Liver (tissue), 9 donors: ENCODE results near the gene VSIG10L. TPM values are rescaled to one million over a fixed set of nuclear protein-coding genes. Genes with fewer than 3 reads are reported as not detected.
A peak's percentile ranks its signal among the peaks of the same experiment; 100 is the strongest.

ENCODE experiments used
- DNase-seq: peaks from one replicate; pipeline ENCODE4 v3.0.0-alpha.2; 2017; ENCODE audit warnings: low spot score
- H3K27ac ChIP-seq, 2 donors: one replicate each; pipeline ENCODE4 v1.7.0; 2013; ENCODE audit warnings: inconsistent platforms in 2 of 2, low read length in 2 of 2, control low read depth in 1 of 2, low read depth in 1 of 2, mild to moderate bottlenecking in 1 of 2
- H3K27me3 ChIP-seq, 4 donors: one replicate each; pipeline versions ENCODE4 v1.6.1 to v1.7.0; 2013; ENCODE audit warnings: low read length in 3 of 4, inconsistent platforms in 1 of 4, mild to moderate bottlenecking in 1 of 4, moderate library complexity in 1 of 4; ENCODE audit not compliant: control insufficient read depth in 4 of 4, insufficient read depth in 4 of 4
- H3K36me3 ChIP-seq, 4 donors: one replicate each; pipeline versions ENCODE4 v1.6.1 to v1.7.0; 2013; ENCODE audit warnings: low read length in 3 of 4, mild to moderate bottlenecking in 3 of 4, low read depth in 1 of 4, moderate library complexity in 1 of 4; ENCODE audit not compliant: control insufficient read depth in 4 of 4, insufficient read depth in 3 of 4
- H3K4me1 ChIP-seq, 4 donors: one replicate each; pipeline versions ENCODE4 v1.6.1 to v1.7.0; 2013; ENCODE audit warnings: low read length in 3 of 4, mild to moderate bottlenecking in 3 of 4, moderate library complexity in 1 of 4; ENCODE audit not compliant: control insufficient read depth in 4 of 4, insufficient read depth in 4 of 4
- H3K4me3 ChIP-seq, 3 donors: one replicate each; pipeline versions ENCODE4 v1.6.1 to v1.7.0; 2013; ENCODE audit warnings: low read length in 3 of 3, control low read depth in 1 of 3, low read depth in 1 of 3, mild to moderate bottlenecking in 1 of 3
- H3K9ac ChIP-seq, 2 donors: one replicate each; pipeline ENCODE4 v1.7.0; 2013; ENCODE audit warnings: low read length in 2 of 2, mild to moderate bottlenecking in 2 of 2, moderate library complexity in 2 of 2, control low read depth in 1 of 2, low read depth in 1 of 2
- H3K9me3 ChIP-seq, 4 donors: one replicate each; pipeline versions ENCODE4 v1.6.1 to v1.7.0; 2013; ENCODE audit warnings: low read length in 3 of 4; ENCODE audit not compliant: control insufficient read depth in 4 of 4
- EGR1 ChIP-seq, 2 donors: IDR thresholded peaks; 2 replicates each; pipeline ENCODE4 v1.6.1; 2016 to 2018; ENCODE audit warnings: antibody characterized with exemption in 2 of 2, low read depth in 2 of 2
- FOXA1 ChIP-seq: IDR thresholded peaks from 2 replicates; pipeline ENCODE4 v1.6.1; 2016; ENCODE audit warnings: antibody characterized with exemption
- FOXA2 ChIP-seq: IDR thresholded peaks from 2 replicates; pipeline ENCODE4 v1.6.1; 2016; ENCODE audit warnings: antibody characterized with exemption
- GABPA ChIP-seq, 2 donors: IDR thresholded peaks in 1 of 2; conservative IDR thresholded peaks in 1 of 2; 2 replicates each; pipeline ENCODE4 v1.6.1; 2016; ENCODE audit warnings: antibody characterized with exemption in 2 of 2, mild to moderate bottlenecking in 1 of 2, moderate library complexity in 1 of 2
- HNF4A ChIP-seq, 2 donors: conservative IDR thresholded peaks; 2 replicates each; pipeline ENCODE4 v1.6.1; 2016; ENCODE audit warnings: antibody characterized with exemption in 2 of 2, mild to moderate bottlenecking in 2 of 2
- HNF4G ChIP-seq: IDR thresholded peaks from 2 replicates; pipeline ENCODE4 v1.6.1; 2016; ENCODE audit warnings: antibody characterized with exemption
- JUND ChIP-seq, 2 donors: IDR thresholded peaks; 2 replicates each; pipeline ENCODE4 v1.6.1; 2016; ENCODE audit warnings: antibody characterized with exemption in 2 of 2
- MAX ChIP-seq: IDR thresholded peaks from 2 replicates; pipeline ENCODE4 v1.6.1; 2016; ENCODE audit warnings: antibody characterized with exemption
- RAD21 ChIP-seq, 2 donors: IDR thresholded peaks; 2 replicates each; pipeline ENCODE4 v1.6.1; 2016; ENCODE audit warnings: antibody characterized with exemption in 2 of 2, mild to moderate bottlenecking in 2 of 2
- REST ChIP-seq: IDR thresholded peaks from 2 replicates; pipeline ENCODE4 v1.6.1; 2016; ENCODE audit warnings: antibody characterized with exemption, mild to moderate bottlenecking
- SP1 ChIP-seq: IDR thresholded peaks from 2 replicates; pipeline ENCODE4 v1.6.1; 2018; ENCODE audit warnings: antibody characterized with exemption, mild to moderate bottlenecking
- TAF1 ChIP-seq: conservative IDR thresholded peaks from 2 replicates; pipeline ENCODE4 v1.6.1; 2016; ENCODE audit warnings: antibody characterized with exemption, mild to moderate bottlenecking
- YY1 ChIP-seq: IDR thresholded peaks from 2 replicates; pipeline ENCODE4 v1.6.1; 2016; ENCODE audit warnings: antibody characterized with exemption, mild to moderate bottlenecking
- ZBTB33 ChIP-seq: IDR thresholded peaks from 2 replicates; pipeline ENCODE4 v1.6.1; 2016; ENCODE audit warnings: antibody characterized with exemption
- WGBS: extraction: QIAGEN DNeasy Blood & Tissue Kit; methylation state at CpG from one replicate; pipeline ENCODE4 v1.1.7; 2013; 5-methylcytosine and 5-hydroxymethylcytosine counted together
- polyA plus RNA-seq, 2 donors: library from polyadenylated mRNA; stranded (reverse) in 1 of 2; unstranded in 1 of 2; fragments of 200-250 nt in 1 of 2; fragments of >200 nt in 1 of 2; fragmentation: Nextera tagmentation in 1 of 2; extraction: Ambion mirVana in 1 of 2; gene quantifications; one replicate each; pipeline versions ENCODE4 v1.2.1 to v1.2.3, GENCODE V29; 2013 to 2015
- total RNA-seq, 2 donors: library from RNA; depleted of rRNA; stranded (reverse); fragments of >200 nt; gene quantifications; one replicate each; pipeline ENCODE4 v1.2.3, GENCODE V29; 2014
- TF ChIP-seq, protein P1 (sequence below): fragments of 150-350 bp; IDR thresholded peaks from 2 replicates; pipeline ENCODE4 v1.5.1; 2017; ENCODE audit warnings: improper control_type of control experiment, low read depth, low read length; ENCODE audit not compliant: missing input control
- TF ChIP-seq, protein P2 (sequence below): IDR thresholded peaks from 2 replicates; pipeline ENCODE4 v1.6.1; 2016; ENCODE audit warnings: antibody characterized with exemption
- donor health status: healthy.
- donor health status: healthy.
- donor health status: healthy.
- donor health status: healthy.
- donor health status: healthy.

The VSIG10L gene
- total and polyA plus RNA-seq, 4 donors, result 0.60 to 1.8 (median 0.83) TPM

DNA sequence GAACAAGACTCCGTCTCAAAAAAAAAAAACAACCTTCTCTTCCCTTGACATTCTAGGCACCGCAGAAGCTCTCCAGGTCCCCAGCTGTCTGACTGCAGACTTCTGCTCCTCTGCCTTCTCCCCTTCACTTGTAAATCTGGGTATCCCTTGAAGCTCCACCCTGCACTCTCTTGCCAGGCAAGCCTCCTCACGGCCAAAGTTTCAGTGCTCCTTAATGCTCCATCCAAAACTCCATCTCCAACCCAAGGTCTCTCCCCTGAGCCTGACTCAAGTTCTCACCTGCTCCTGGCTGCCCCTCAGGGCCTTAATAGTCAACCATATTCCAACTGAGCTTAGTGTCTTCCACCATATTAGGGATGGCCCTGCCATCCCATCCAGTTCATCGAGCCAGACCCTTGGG, 28.3 kb upstream of the VSIG10L start:
- no peak for DNase-seq
- no peak for TF ChIP-seq EGR1 (IDR thresholded peaks at IDR 0.05; ENCODE audit: low read depth in 2 of 2)
- TF ChIP-seq JUND (IDR thresholded peaks at IDR 0.05), result no peak
- no peak for TF ChIP-seq MAX
- no peak for TF ChIP-seq RAD21 (IDR thresholded peaks at IDR 0.05)
- no peak overlapping the region for H3K4me3 ChIP-seq
- no peaks in the 10 kb centered on the region for H3K9me3 ChIP-seq
- no peaks in the 10 kb centered on the region for H3K36me3 ChIP-seq
- H3K9ac ChIP-seq, result no peak overlapping the region
- peaks cover 0 to 18% (median 9%) of the 10 kb centered on the region in 4 donors for H3K4me1 ChIP-seq
- 87% methylated on average over 4 of the region's 4 CpGs for WGBS
- H3K27ac ChIP-seq, result no peak overlapping the region
- no peaks in the 10 kb centered on the region for H3K27me3 ChIP-seq

GRCh38 chr19:51368366-51369282, 26.7 kb upstream of the VSIG10L start, which contains the start of gene CLDND2:
CLDND2 (minus strand) TSS chr19:51369003; CDS start chr19:51368577, 426 bp downstream.
- Histone ChIP-seq H3K4me1 (peaks cover 0 to 31% (median 21%) of the 10 kb centered on the region in 4 donors), H3K9me3 (no peaks in the 10 kb centered on the region), H3K9ac (peak within 1 kb of the TSS in 1 of 2 donors; percentile 62), H3K27ac (peak within 1 kb of the TSS; percentile 69 to 98), H3K27me3 (no peaks in the 10 kb centered on the region), H3K36me3 (no peaks in the 10 kb centered on the region), H3K4me3 (peak within 1 kb of the TSS; percentile 58 to 78 (median 72))
- DNase-seq, result no peak
- TF ChIP-seq EGR1 (IDR thresholded peaks at IDR 0.05; ENCODE audit: low read depth in 2 of 2) (no peak), FOXA2 (no peak), HNF4A (conservative IDR thresholded peaks at IDR 0.05) (no peak), TAF1 (no peak), REST (no peak), MAX (no peak), HNF4G (no peak), GABPA (IDR thresholded peaks at IDR 0.05 in 1 of 2, conservative IDR thresholded peaks at IDR 0.05 in 1 of 2) (no peak), ZBTB33 (no peak), YY1 (no peak), SP1 (no peak), FOXA1 (no peak)
- TF ChIP-seq, protein P1, sequence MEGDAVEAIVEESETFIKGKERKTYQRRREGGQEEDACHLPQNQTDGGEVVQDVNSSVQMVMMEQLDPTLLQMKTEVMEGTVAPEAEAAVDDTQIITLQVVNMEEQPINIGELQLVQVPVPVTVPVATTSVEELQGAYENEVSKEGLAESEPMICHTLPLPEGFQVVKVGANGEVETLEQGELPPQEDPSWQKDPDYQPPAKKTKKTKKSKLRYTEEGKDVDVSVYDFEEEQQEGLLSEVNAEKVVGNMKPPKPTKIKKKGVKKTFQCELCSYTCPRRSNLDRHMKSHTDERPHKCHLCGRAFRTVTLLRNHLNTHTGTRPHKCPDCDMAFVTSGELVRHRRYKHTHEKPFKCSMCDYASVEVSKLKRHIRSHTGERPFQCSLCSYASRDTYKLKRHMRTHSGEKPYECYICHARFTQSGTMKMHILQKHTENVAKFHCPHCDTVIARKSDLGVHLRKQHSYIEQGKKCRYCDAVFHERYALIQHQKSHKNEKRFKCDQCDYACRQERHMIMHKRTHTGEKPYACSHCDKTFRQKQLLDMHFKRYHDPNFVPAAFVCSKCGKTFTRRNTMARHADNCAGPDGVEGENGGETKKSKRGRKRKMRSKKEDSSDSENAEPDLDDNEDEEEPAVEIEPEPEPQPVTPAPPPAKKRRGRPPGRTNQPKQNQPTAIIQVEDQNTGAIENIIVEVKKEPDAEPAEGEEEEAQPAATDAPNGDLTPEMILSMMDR, result no peak
- TF ChIP-seq, protein P2, sequence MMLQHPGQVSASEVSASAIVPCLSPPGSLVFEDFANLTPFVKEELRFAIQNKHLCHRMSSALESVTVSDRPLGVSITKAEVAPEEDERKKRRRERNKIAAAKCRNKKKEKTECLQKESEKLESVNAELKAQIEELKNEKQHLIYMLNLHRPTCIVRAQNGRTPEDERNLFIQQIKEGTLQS, result no peak
- 76% methylated on average over 23 of the region's 23 CpGs for WGBS
